DOHH2 (cell line): ENCODE measurements around the gene CLIP3.

Experiments used
- CTCF ChIP-seq: fragments of 200-600 bp; sonication (generic); IDR thresholded peaks from one replicate; pipeline ENCODE4 v1.5.1; 2014; ENCODE audit warnings: antibody characterized with exemption, mild to moderate bottlenecking, low read depth, low read length; ENCODE audit not compliant: poor library complexity, severe bottlenecking
- EZH2phosphoT487 ChIP-seq: fragments of 200-600 bp; sonication (generic); IDR thresholded peaks from 2 replicates; pipeline ENCODE4 v1.6.1; 2017; ENCODE audit warnings: borderline replicate concordance, mild to moderate bottlenecking, antibody characterized with exemption, low read length, moderate library complexity, mixed read lengths

GRCh38 chr19:35986664-35987570 is 45.8 kb downstream of the CLIP3 start:
- TF ChIP-seq CTCF, result no peak
- TF ChIP-seq EZH2phosphoT487, result no peak
